Activated CD8-positive, alpha-beta memory T cell treated with anti-CD3 and anti-CD28 coated beads, Interleukin-2, amount 50 U/mL, for 24 hours (primary cell): Measurements from ENCODE around the gene PPIF.

Source experiments
- DNase-seq: peaks from one replicate; pipeline ENCODE4 v3.0.0-alpha.2; 2020; ENCODE audit errors: extremely low read depth

PPIF gene

GRCh38 chr10:79387974-79388850, 40.9 kb downstream of the PPIF start:
- no peak for DNase-seq

DNA sequence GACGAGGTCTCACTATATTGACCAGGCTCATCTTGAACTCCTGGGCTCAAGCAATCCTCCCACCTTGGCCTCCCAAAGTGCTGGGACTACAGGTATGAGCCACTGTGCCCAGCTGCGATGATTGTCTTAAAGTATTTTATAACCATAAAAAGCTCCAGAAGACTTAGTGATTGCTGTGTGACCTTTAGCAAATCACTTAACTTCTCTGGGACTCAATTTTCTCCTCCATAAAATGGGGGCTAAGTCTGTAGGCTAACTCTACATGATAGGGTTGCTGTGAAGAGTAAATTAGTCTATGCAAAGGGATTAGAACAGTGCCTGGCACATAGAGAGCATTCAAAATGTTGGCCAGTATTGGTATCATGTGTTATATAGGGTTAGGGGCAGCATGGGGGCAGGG, 42.8 kb downstream of the PPIF start:
- DNase-seq = no peak

GRCh38 chr10:79390551-79391229, 43.4 kb downstream of the PPIF start:
- DNase-seq = no peak

DNA sequence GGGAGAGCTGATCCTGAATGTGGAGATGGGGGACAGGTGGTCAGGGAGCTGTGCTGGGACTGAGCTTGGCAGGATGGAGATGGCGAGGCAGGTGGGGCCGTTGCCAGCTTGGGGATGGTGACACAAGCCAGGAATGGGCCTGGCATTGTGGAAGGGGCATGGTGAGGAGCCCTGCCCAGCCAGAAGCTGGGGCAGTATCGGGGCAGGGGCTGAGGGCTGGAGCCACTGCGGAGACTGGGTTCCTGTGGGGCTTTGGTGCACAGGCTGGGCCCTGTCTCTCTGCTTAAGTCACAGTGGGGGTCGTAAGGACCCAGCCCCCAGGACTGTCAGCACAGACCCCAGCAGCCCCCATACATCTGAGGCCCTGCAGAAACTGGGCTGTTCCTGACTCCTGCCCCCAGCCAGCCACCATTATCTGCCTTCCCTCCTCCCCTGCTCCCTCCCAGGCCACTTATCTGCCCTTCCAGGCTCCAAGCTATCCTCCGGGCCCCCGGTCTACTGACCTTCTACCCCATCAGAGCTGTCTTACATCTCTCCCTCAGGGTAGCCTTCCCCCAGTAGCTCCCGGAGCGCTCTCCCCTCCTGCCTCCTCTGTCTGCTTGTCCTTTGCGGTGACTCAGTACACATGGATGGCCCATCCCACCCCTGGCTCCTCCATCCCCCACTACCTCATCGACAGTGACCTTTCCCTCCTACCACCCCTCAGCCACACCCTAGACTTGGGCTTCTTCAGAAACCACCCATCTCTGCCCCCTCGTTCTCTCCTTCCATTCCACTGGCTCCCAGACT, 44.2 kb downstream of the PPIF start:
- no peak for DNase-seq

DNA sequence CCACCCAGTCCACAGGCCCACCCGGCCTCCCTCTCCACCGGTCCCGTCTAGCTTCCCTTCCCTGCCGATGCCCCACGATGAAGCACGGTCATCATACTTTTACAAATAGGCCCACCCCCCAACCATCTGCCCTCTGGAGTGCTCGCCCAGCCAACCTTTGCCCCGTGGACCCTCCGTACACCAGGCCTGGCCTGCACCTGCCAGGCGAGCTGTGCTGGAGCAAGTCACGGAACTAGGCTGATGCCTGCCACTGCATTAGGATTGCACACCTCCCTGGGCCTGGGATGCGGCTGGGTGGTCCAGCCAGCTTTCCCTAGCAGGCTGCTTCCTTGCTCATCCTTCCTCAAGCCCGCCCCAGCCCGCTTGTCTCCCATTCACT, 44.7 kb downstream of the PPIF start:
- no peak for DNase-seq

GRCh38 chr10:79392506-79393176, 45.4 kb downstream of the PPIF start:
- no peak for DNase-seq

- DNase-seq = no peak
Observed at GRCh38 chr10:79393221-79393923, 46.1 kb downstream of the PPIF start.

DNA sequence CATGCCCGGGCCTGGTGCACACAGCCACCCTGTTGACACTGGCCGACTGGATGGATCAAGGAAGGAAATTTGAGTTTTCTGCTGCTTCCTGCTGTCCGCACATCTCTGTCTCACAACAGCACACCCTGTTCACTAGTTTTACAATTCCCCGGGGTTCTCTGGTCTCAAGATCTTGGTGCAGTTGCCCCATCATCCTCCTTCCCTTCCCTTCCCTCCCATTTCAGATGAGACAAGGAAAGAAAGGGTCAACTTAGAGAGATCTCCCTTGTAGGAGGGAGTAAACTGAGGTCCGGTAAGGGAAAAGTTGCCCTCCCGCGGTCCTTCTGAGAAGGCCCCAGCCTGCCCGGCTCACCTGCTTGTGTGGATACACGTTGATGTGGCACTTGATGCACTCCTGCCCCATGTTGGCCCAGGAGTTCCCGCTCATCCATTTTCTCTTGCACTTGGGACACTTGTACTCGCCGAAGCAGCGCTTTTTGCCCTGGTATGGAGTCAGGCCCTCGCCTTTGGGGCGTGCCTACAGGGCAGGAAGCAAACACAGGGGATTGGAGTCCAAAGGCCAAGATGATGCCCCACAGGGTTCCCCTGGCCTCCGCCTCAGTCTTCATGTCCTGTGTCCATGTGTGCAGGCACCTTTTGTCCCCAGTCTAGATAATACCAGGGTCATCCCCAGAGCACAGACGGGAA, 46.8 kb downstream of the PPIF start:
- DNase-seq = no peak

GRCh38 chr10:79394664-79395063, 47.4 kb downstream of the PPIF start:
- no peak for DNase-seq

GRCh38 chr10:79396520-79396919, 49.3 kb downstream of the PPIF start:
- no peak for DNase-seq

GRCh38 chr10:79397051-79397450, 49.8 kb downstream of the PPIF start:
- no peak for DNase-seq

DNA sequence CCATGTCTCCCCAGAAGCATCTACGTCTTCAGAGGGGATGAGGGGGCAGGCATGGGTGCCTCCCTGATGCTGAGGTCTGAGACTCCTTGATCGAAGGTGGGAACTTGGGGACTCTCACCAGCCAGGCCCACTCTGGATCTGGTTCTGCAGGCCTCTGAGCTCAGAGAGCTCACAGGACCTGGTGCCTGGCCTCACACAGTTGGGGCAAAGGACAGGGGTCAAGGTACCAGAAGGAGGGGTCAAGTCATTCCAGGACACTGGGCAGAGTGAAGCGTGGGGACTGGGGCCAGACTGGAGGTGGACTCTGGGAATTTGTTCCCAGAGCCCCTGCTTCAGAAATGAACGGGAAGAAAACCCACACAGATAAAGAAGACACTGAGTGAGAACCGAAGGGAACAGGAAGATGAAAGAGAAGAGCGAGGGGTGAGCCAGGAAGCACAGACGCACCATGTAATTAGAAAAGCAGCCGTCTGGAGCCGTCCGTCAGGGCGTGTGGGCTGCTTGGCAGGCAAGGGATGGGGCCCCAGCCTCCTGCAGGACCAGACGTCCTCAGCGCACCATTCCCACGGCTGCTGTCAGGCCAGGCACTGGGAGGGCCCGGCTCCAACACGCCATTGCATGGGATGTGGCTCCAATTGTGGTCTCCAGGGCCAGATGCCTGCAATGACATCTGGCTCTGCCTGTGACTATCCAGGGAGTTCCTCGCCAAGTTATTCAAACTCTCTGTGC, 50.5 kb downstream of the PPIF start:
- no peak for DNase-seq

GRCh38 chr10:79398642-79399041, 51.4 kb downstream of the PPIF start:
- DNase-seq = no peak

- no peak for DNase-seq
Observed at GRCh38 chr10:79399223-79399831, 52.1 kb downstream of the PPIF start.

- DNase-seq = no peak
Observed at GRCh38 chr10:79400146-79401004, 53.1 kb downstream of the PPIF start.

DNA sequence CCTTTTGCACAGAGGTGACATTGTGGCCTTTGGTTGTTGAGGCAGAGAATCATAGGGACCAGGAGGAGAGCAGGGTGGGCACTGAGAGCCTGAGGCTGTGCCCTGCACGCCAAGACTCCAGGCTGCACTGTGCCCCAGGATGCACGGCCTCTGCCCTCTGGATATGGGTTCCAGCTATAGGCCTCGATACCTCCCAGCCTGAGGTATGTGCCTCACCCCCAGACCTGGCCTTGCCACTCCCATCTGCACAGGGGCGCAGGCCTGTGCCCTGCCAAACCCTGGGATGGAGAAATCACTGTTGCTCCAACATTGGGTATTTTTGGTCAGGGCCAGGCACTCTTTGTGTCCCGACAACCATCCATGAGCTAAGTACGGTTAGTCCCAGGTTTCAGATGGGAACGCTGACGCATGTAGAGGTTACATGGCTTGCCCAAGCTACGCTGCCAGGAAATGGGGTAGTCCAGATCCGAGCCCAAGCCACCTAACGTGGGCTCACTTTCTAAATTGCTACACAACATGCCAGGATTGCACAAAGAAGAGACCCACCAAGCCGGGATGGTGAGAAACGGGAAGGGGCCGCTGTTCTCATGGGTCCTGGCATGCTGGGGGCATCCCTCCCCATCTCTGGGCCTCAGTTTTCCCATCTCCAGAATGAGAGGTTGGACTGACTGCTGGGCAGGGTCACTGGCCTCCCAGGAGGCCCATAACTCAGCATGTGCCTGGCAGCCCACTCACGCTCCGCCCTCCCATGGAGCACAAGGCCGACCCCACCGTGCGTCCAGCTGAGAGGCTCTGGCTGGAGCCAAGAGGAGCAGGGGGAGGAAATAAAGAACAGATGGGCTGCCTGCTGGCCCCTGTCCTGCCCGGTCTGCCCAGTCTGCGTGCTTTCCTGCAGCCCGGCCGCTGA, 54.0 kb downstream of the PPIF start:
- DNase-seq = no peak

DNA sequence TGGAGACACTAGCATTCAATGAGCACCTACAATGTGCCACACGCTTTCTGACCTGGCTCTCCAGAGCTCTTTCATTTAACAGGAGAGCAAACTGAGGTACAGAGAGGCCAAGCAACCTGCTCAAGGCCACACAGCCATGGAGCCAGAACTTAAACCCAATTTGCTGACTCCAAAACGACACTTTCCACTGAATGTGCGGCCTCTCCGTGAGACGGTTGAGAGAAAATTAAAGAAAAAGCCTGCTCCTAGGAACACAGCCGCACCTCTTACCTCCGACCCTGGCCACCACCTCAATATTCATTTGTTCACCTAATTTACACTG, 55.3 kb downstream of the PPIF start:
- no peak for DNase-seq

DNA sequence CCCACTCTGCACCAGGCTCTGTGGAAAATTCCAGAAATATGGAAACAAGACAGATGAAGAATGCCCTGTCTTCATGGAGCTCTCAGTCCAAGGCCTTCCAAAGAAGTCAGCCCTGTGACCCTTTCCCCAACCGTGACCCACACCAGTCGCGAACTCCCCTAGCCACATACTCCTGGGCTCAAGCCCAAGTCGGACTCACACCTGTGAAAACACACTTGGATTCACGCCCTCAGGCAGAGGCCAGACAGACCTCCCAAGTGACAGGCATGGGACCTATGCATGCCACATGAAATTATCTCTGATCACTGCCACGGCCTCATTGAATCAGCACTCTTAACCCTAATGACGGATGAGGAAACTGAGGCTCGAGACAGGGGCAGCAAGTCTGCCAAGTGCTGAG, 55.7 kb downstream of the PPIF start:
- no peak for DNase-seq
